Stimulated activated CD4-positive, alpha-beta T cell treated with anti-CD3 and anti-CD28 coated beads, TNF-alpha, amount 100 ng/mL, for 1 hour (primary cell): Measurements from ENCODE around the gene CD58.
"Not testable (repeated sequence)": the region's sequence is repeated elsewhere in the genome, so short reads cannot be mapped to it uniquely, and the experiment has no call there.

Experiments
- DNase-seq, 3 donors: peaks; one replicate each; pipeline ENCODE4 v3.0.0-alpha.2; 2020; ENCODE audit warnings: low read depth in 3 of 3, low spot score in 1 of 3

CD58 gene

GRCh38 chr1:116571215-116571919, 541 bp upstream of the CD58 start:
- no peak for DNase-seq

GRCh38 chr1:116569776-116570357, 959 bp downstream of the CD58 start:
- DNase-seq, result peak in 1 of 3 donors; percentile 18

GRCh38 chr1:116569381-116569670, 1.5 kb downstream of the CD58 start:
- DNase-seq, result no peak

GRCh38 chr1:116568662-116569380, 2.0 kb downstream of the CD58 start:
- no peak for DNase-seq

- no peak for DNase-seq
Measured at GRCh38 chr1:116567790-116568661, 2.8 kb downstream of the CD58 start.

- DNase-seq, result no peak
Measured at GRCh38 chr1:116565222-116565621, 5.6 kb downstream of the CD58 start.

GRCh38 chr1:116564426-116564825, 6.4 kb downstream of the CD58 start:
- DNase-seq, result no peak

GRCh38 chr1:116562465-116562864, 8.4 kb downstream of the CD58 start:
- not testable (repeated sequence) for DNase-seq

- DNase-seq, result no peak
Measured at GRCh38 chr1:116561563-116561962, 9.3 kb downstream of the CD58 start.

GRCh38 chr1:116560704-116561490, 9.9 kb downstream of the CD58 start:
- no peak for DNase-seq

GRCh38 chr1:116559304-116559761, 11.5 kb downstream of the CD58 start:
- DNase-seq, result no peak

- DNase-seq, result no peak
Measured at GRCh38 chr1:116558571-116558970, 12.3 kb downstream of the CD58 start.

- DNase-seq, result no peak
Measured at GRCh38 chr1:116558140-116558549, 12.7 kb downstream of the CD58 start.

- no peak for DNase-seq
Measured at GRCh38 chr1:116557323-116557878, 13.4 kb downstream of the CD58 start.

- DNase-seq, result no peak
Measured at GRCh38 chr1:116556289-116557006, 14.4 kb downstream of the CD58 start.

- DNase-seq, result no peak
Measured at GRCh38 chr1:116554924-116555323, 15.9 kb downstream of the CD58 start.

- DNase-seq, result no peak
Measured at GRCh38 chr1:116553386-116554115, 17.3 kb downstream of the CD58 start.

- no peak for DNase-seq
Measured at GRCh38 chr1:116546354-116546977, 24.4 kb downstream of the CD58 start.

- DNase-seq, result no peak
Measured at GRCh38 chr1:116545359-116545705, 25.5 kb downstream of the CD58 start.
